GM06990 (cell line): ENCODE measurements around the gene OVCH1.

ENCODE experiments used
- DNase-seq: peaks from one replicate; pipeline ENCODE4 v3.0.0-alpha.2; 2011; ENCODE audit not compliant: insufficient read length; ENCODE audit errors: extremely low read depth
- H3K27me3 ChIP-seq: replicated peaks from 2 replicates; pipeline ENCODE4 v1.6.0; 2011; ENCODE audit warnings: low read length; ENCODE audit not compliant: control insufficient read depth, insufficient read depth
- H3K36me3 ChIP-seq: 2 replicates; pipeline ENCODE4 v1.5.1; 2011; ENCODE audit warnings: low read length; ENCODE audit not compliant: control insufficient read depth, insufficient read depth
- H3K4me3 ChIP-seq: replicated peaks from 2 replicates; pipeline ENCODE4 v1.5.1; 2011; ENCODE audit warnings: low read depth, mild to moderate bottlenecking, control low read depth, low read length
- TF ChIP-seq, protein P1 (sequence below): IDR thresholded peaks from 2 replicates; pipeline ENCODE4 v1.5.1; 2011; ENCODE audit warnings: low read length, control low read depth, mild to moderate bottlenecking, inconsistent platforms; ENCODE audit not compliant: insufficient read depth, poor library complexity, severe bottlenecking

Gene OVCH1

DNA sequence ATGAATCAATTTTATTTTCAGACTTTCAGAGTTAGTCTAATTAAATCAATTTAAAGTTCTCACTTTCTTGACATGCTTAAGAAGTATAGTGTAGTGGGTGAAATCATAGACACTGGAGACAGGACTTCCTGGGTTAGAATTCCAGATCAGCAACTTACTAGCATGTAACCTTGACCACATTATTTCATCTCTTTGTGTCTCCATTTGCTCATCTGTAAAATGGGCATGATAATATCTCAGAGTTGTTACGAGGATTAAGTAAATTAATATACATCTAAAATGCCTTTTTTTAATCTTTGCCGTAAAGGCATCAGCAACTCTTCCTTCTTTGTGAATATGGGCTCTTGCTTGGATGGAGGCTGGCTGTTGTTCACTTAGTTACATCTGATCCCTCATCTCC, 115.2 kb downstream of the OVCH1 start:
- TF ChIP-seq, protein P1, sequence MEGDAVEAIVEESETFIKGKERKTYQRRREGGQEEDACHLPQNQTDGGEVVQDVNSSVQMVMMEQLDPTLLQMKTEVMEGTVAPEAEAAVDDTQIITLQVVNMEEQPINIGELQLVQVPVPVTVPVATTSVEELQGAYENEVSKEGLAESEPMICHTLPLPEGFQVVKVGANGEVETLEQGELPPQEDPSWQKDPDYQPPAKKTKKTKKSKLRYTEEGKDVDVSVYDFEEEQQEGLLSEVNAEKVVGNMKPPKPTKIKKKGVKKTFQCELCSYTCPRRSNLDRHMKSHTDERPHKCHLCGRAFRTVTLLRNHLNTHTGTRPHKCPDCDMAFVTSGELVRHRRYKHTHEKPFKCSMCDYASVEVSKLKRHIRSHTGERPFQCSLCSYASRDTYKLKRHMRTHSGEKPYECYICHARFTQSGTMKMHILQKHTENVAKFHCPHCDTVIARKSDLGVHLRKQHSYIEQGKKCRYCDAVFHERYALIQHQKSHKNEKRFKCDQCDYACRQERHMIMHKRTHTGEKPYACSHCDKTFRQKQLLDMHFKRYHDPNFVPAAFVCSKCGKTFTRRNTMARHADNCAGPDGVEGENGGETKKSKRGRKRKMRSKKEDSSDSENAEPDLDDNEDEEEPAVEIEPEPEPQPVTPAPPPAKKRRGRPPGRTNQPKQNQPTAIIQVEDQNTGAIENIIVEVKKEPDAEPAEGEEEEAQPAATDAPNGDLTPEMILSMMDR = no peak
- Histone ChIP-seq H3K4me3 (no peak overlapping the region), H3K27me3 (no peaks in the 10 kb centered on the region), H3K36me3 (no peaks in the 10 kb centered on the region)
- no peak for DNase-seq

GRCh38 chr12:29380536-29381523, 116.7 kb downstream of the OVCH1 start, which contains the start of gene ERGIC2:
ERGIC2 (minus strand) TSS chr12:29381172; CDS start chr12:29371633, 9,539 bp downstream.
- Histone ChIP-seq H3K27me3 (no peaks in the 10 kb centered on the region), H3K4me3 (peak within 1 kb of the TSS; percentile 99), H3K36me3 (no peaks in the 10 kb centered on the region)
- TF ChIP-seq, protein P1 = no peak
- peak; percentile 91 for DNase-seq
